B cell (primary cell): ENCODE data around the gene BABAM2. TPM values are rescaled to one million over a fixed set of nuclear protein-coding genes. Genes with fewer than 3 reads are reported as not detected.

Experiments used
- ATAC-seq: fragments of 200-7000 bp; cut with Tn5 transposase; one replicate; pipeline ENCODE4 v1.10.0; 2021; ENCODE audit warnings: low read depth, mild to moderate bottlenecking, moderate number of reproducible peaks, moderate library complexity
- CTCF ChIA-PET: fragments of 350-600 bp; sonication (Branson Sonifier 250); formaldehyde crosslinking; loops from one replicate; lab custom pipeline; 2021; ENCODE audit warnings: antibody characterized with exemption, inconsistent platforms; lab: Charles Lee
- POLR2A ChIA-PET: fragments of 350-600 bp; sonication (Branson Sonifier 250); formaldehyde crosslinking; loops from one replicate; lab custom pipeline; 2021; ENCODE audit warnings: antibody characterized with exemption; lab: Charles Lee
- DNase-seq: peaks from one replicate; pipeline ENCODE4 v3.0.0; 2013
- H2AFZ ChIP-seq: 2 replicates; pipeline ENCODE4 v1.6.1; 2012; ENCODE audit warnings: mild to moderate bottlenecking, low read depth, low read length; ENCODE audit not compliant: insufficient read depth, poor library complexity, severe bottlenecking
- H3K27ac ChIP-seq, 2 donors: 1 replicate in 1 of 2; 2 replicates in 1 of 2; pipeline ENCODE4 v1.5.1; 2012 to 2013; ENCODE audit warnings: low read length in 2 of 2, mild to moderate bottlenecking in 2 of 2, moderate library complexity in 1 of 2
- H3K27me3 ChIP-seq, 4 experiments: fragments of 200-600 bp in 1 of 4; sonication (generic) in 1 of 4; replicated peaks in 1 of 4; 1 replicate in 2 of 4; 2 replicates in 2 of 4; pipeline versions ENCODE4 v1.6.1 to v1.7.0; 2013 to 2016; ENCODE audit warnings: low read length in 3 of 4, mild to moderate bottlenecking in 2 of 4, mixed read lengths in 1 of 4, moderate library complexity in 1 of 4; ENCODE audit not compliant: insufficient read depth in 4 of 4, control insufficient read depth in 3 of 4; ENCODE audit errors: control extremely low read depth in 1 of 4
- H3K36me3 ChIP-seq, 2 experiments: replicated peaks in 1 of 2; 1 replicate in 1 of 2; 2 replicates in 1 of 2; pipeline versions ENCODE4 v1.6.1 to v1.7.1; 2013; ENCODE audit warnings: low read length in 1 of 2; ENCODE audit not compliant: insufficient read depth in 2 of 2, control insufficient read depth in 1 of 2; ENCODE audit errors: control extremely low read depth in 1 of 2, extremely low read depth in 1 of 2
- H3K4me1 ChIP-seq, 2 donors: fragments of 200-600 bp in 1 of 2; sonication (generic) in 1 of 2; 1 replicate in 1 of 2; 2 replicates in 1 of 2; pipeline versions ENCODE4 v1.5.1 to v1.6.1; 2013 to 2017; ENCODE audit warnings: low read length in 2 of 2; ENCODE audit not compliant: control insufficient read depth in 2 of 2, insufficient read depth in 2 of 2
- H3K4me2 ChIP-seq: replicated peaks from 2 replicates; pipeline ENCODE3; 2012; ENCODE audit warnings: mild to moderate bottlenecking, low read depth, low read length; ENCODE audit not compliant: poor library complexity, severe bottlenecking
- H3K4me3 ChIP-seq, 5 experiments: fragments of 200-600 bp in 1 of 5; sonication (generic) in 1 of 5; 1 replicate in 3 of 5; 2 replicates in 2 of 5; pipeline versions ENCODE4 v1.5.1 to v1.7.0; 2011 to 2016; ENCODE audit warnings: low read length in 4 of 5, mild to moderate bottlenecking in 4 of 5, low read depth in 2 of 5, control low read depth in 1 of 5, moderate library complexity in 1 of 5; ENCODE audit not compliant: insufficient read depth in 1 of 5; ENCODE audit errors: control extremely low read depth in 1 of 5, extremely low read depth in 1 of 5
- H3K79me2 ChIP-seq: fragments of 200-600 bp; sonication (generic); one replicate; pipeline ENCODE4 v1.6.0; 2016; ENCODE audit warnings: low read length; ENCODE audit not compliant: control insufficient read depth, insufficient read depth
- H3K9ac ChIP-seq: fragments of 200-600 bp; sonication (generic); 2 replicates; pipeline ENCODE4 v1.6.1; 2017; ENCODE audit warnings: mild to moderate bottlenecking, low read length, moderate library complexity
- H3K9me3 ChIP-seq, 3 donors: one replicate each; pipeline versions ENCODE4 v1.6.1 to v1.7.1; 2013; ENCODE audit warnings: low read length in 2 of 3; ENCODE audit not compliant: control insufficient read depth in 2 of 3, insufficient read depth in 1 of 3; ENCODE audit errors: control extremely low read depth in 1 of 3
- H4K20me1 ChIP-seq: 2 replicates; pipeline ENCODE4 v1.6.0; 2012; ENCODE audit warnings: mild to moderate bottlenecking, low read length; ENCODE audit not compliant: insufficient read depth, control insufficient read depth, poor library complexity, severe bottlenecking
- H3K27ac Mint-ChIP-seq: one replicate; pipeline ENCODE4 v1.8.0; 2021; ENCODE audit warnings: mixed read lengths
- H3K27me3 Mint-ChIP-seq: one replicate; pipeline ENCODE4 v1.8.0; 2021; ENCODE audit warnings: mixed read lengths
- H3K4me1 Mint-ChIP-seq: one replicate; pipeline ENCODE4 v1.8.0; 2021; ENCODE audit warnings: mixed read lengths
- H3K4me3 Mint-ChIP-seq: one replicate; pipeline ENCODE4 v1.8.0; 2021; ENCODE audit warnings: mixed read lengths
- H3K9me3 Mint-ChIP-seq: one replicate; pipeline ENCODE4 v1.8.0; 2022; ENCODE audit warnings: mixed read lengths; ENCODE audit not compliant: insufficient read depth
- CTCF ChIP-seq: fragments of 200-600 bp; IDR thresholded peaks from one replicate; pipeline ENCODE4 v1.8.0; 2022; ENCODE audit warnings: antibody characterized with exemption, mild to moderate bottlenecking
- EZH2 ChIP-seq: IDR thresholded peaks from 2 replicates; pipeline ENCODE4 v1.6.1; 2012; ENCODE audit warnings: borderline replicate concordance, low read depth, mild to moderate bottlenecking, moderate library complexity, low read length; ENCODE audit not compliant: insufficient read depth, poor library complexity, severe bottlenecking
- WGBS: methylation state at CpG from one replicate; pipeline ENCODE4 v1.1.5; 2013; ENCODE audit warnings: missing lambda C conversion rate; ENCODE audit not compliant: insufficient coverage; 5-methylcytosine and 5-hydroxymethylcytosine counted together
- intact Hi-C: fragments of 100-400 bp; cut with micrococcal nuclease; formaldehyde crosslinking; loops from one replicate; pipeline ENCODE4 v1.10.0; 2022
- polyA plus RNA-seq: library from polyadenylated mRNA; depleted of rRNA; stranded (reverse); fragments of >200 nt; gene quantifications from 2 replicates; pipeline ENCODE4 v1.2.3, GENCODE V29; 2012
- total RNA-seq, 2 donors: library from RNA; stranded (reverse); fragments of 120-200 nt in 1 of 2; gene quantifications; 1 replicate in 1 of 2; 2 replicates in 1 of 2; pipeline versions ENCODE4 v1.2.3 to v1.2.4, GENCODE V29; 2013 to 2022

BABAM2 gene
- total and polyA plus RNA-seq, 2 donors (not counting 1 experiment from before 2014, with no cell fraction given): 22.3 to 69.6 TPM

- H3K4me3 Mint-ChIP-seq: no peak overlapping the region
- H3K4me1 Mint-ChIP-seq: no peaks in the 10 kb centered on the region
- no peaks in the 10 kb centered on the region for H3K27me3 Mint-ChIP-seq
- H3K9me3 Mint-ChIP-seq: no peaks in the 10 kb centered on the region
- Histone ChIP-seq H3K36me3 (no peaks in the 10 kb centered on the region), H3K9ac (no peak overlapping the region), H3K4me3 (no peak overlapping the region), H3K27me3 (no peaks in the 10 kb centered on the region), H4K20me1 (no peaks in the 10 kb centered on the region), H3K4me1 (no peaks in the 10 kb centered on the region), H3K4me2 (no peak overlapping the region), H3K27ac (no peak overlapping the region), H3K79me2 (no peaks in the 10 kb centered on the region), H2AFZ (no peak overlapping the region), H3K9me3 (no peaks in the 10 kb centered on the region)
- DNase-seq (no peak), ATAC-seq (no peak)
- POLR2A ChIA-PET: no interaction called here
- WGBS: 96% methylated on average over 5 of the region's 5 CpGs
- CTCF ChIA-PET: no interaction called here
- H3K27ac Mint-ChIP-seq: no peak overlapping the region
- intact Hi-C loops: no loop called here
- TF ChIP-seq EZH2: no peak
- no peak for TF ChIP-seq CTCF
These were observed 398.1 kb downstream of the BABAM2 start for GRCh38 chr2:28288620-28289019.

- H3K27me3 Mint-ChIP-seq: no peaks in the 10 kb centered on the region
- POLR2A ChIA-PET: no interaction called here
- no peak overlapping the region for H3K4me3 Mint-ChIP-seq
- 100% methylated on average over 4 of the region's 9 CpGs for whole genome bisulfite sequencing
- H3K4me1 Mint-ChIP-seq: no peaks in the 10 kb centered on the region
- no peak overlapping the region for H3K27ac Mint-ChIP-seq
- CTCF ChIA-PET: no interaction called here
- Histone ChIP-seq H3K4me3 (no peak overlapping the region), H3K27me3 (no peaks in the 10 kb centered on the region), H3K4me2 (no peak overlapping the region), H3K9ac (no peak overlapping the region), H3K79me2 (no peaks in the 10 kb centered on the region), H3K36me3 (no peaks in the 10 kb centered on the region), H3K4me1 (no peaks in the 10 kb centered on the region), H3K9me3 (no peaks in the 10 kb centered on the region), H3K27ac (no peak overlapping the region), H4K20me1 (no peaks in the 10 kb centered on the region), H2AFZ (no peak overlapping the region)
- ATAC-seq (no peak), DNase-seq (no peak)
- intact Hi-C loops: no loop called here
- no peaks in the 10 kb centered on the region for H3K9me3 Mint-ChIP-seq
- no peak for TF ChIP-seq EZH2
- no peak for TF ChIP-seq CTCF
These were observed 401.4 kb downstream of the BABAM2 start for GRCh38 chr2:28291811-28292440.
